ENCODE measurements around the gene SH2D1A. TPM values are rescaled to one million over a fixed set of nuclear protein-coding genes. Genes with fewer than 3 reads are reported as not detected.
"Not testable (repeated sequence)": the region's sequence is repeated elsewhere in the genome, so short reads cannot be mapped to it uniquely, and the experiment has no call there.

SH2D1A gene
- total RNA-seq (2021), result not detected in 2 replicates
- not detected for Bru-seq, nascent RNA
- BruChase-seq, experiment 1, labeled RNA remaining after a 2-hour chase, result not detected
- not detected for BruChase-seq, experiment 2, labeled RNA remaining after a 6-hour chase
- long read RNA-seq, result 0 reads

GRCh38 chrX:124346117-124346876 is at the start of gene SH2D1A:
Gene SH2D1A, plus strand, starts transcription at chrX:124346563. Its CDS starts 80 bp downstream, at chrX:124346643.
- Histone ChIP-seq H3K27me3 (ENCODE audit: insufficient read depth, low read depth) (no peaks in the 10 kb centered on the region), H3K36me3 (ENCODE audit: low read depth) (no peaks in the 10 kb centered on the region), H3K4me2 (no peak within 1 kb of the TSS), H3K79me2 (ENCODE audit: low read depth) (no peaks in the 10 kb centered on the region), H2AFZ (no peak within 1 kb of the TSS), H3K4me3 (no peak within 1 kb of the TSS), H3K4me1 (replicated peaks; ENCODE audit: insufficient read depth) (no peaks in the 10 kb centered on the region), H3F3A (ENCODE audit: insufficient read depth, low read depth) (no peaks in the 10 kb centered on the region), H3K9me2 (ENCODE audit: insufficient read depth) (no peaks in the 10 kb centered on the region), H4K20me1 (ENCODE audit: insufficient read depth) (no peaks in the 10 kb centered on the region), H3K9me3 (ENCODE audit: insufficient read depth, low read depth) (no peaks in the 10 kb centered on the region), H3K27ac (no peak within 1 kb of the TSS)
- BruUV-seq (replicated peaks), result no TSS peak
- no peak for DNase-seq
- POLR2A ChIA-PET (ENCODE audit: unreplicated experiment), result no interaction called here
- CTCF ChIA-PET, result no interaction called here
- TF ChIP-seq, protein P1, sequence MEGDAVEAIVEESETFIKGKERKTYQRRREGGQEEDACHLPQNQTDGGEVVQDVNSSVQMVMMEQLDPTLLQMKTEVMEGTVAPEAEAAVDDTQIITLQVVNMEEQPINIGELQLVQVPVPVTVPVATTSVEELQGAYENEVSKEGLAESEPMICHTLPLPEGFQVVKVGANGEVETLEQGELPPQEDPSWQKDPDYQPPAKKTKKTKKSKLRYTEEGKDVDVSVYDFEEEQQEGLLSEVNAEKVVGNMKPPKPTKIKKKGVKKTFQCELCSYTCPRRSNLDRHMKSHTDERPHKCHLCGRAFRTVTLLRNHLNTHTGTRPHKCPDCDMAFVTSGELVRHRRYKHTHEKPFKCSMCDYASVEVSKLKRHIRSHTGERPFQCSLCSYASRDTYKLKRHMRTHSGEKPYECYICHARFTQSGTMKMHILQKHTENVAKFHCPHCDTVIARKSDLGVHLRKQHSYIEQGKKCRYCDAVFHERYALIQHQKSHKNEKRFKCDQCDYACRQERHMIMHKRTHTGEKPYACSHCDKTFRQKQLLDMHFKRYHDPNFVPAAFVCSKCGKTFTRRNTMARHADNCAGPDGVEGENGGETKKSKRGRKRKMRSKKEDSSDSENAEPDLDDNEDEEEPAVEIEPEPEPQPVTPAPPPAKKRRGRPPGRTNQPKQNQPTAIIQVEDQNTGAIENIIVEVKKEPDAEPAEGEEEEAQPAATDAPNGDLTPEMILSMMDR (conservative IDR thresholded peaks at IDR 0.05), result no peak
- TF ChIP-seq EZH2 (IDR thresholded peaks at IDR 0.05; ENCODE audit: low read depth), result no peak
- intact Hi-C loops (cut with micrococcal nuclease; ENCODE audit: unreplicated experiment), result no loop called here

GRCh38 chrX:124299323-124299722 is 47.0 kb upstream of the SH2D1A start:
- H3K9me3 ChIP-seq (ENCODE audit: insufficient read depth, low read depth); H3K36me3 ChIP-seq (ENCODE audit: low read depth); BruUV-seq (replicated peaks); H3K4me3 ChIP-seq; CTCF ChIA-PET; H3K9me2 ChIP-seq (ENCODE audit: insufficient read depth); H3K4me1 ChIP-seq (replicated peaks; ENCODE audit: insufficient read depth); H4K20me1 ChIP-seq (ENCODE audit: insufficient read depth); H3K4me2 ChIP-seq; H3K27ac ChIP-seq; H2AFZ ChIP-seq; DNase-seq; H3F3A ChIP-seq (ENCODE audit: insufficient read depth, low read depth); POLR2A ChIA-PET (ENCODE audit: unreplicated experiment); H3K79me2 ChIP-seq (ENCODE audit: low read depth); intact Hi-C loops (cut with micrococcal nuclease; ENCODE audit: unreplicated experiment); H3K27me3 ChIP-seq (ENCODE audit: insufficient read depth, low read depth): not testable (repeated sequence)

DNA sequence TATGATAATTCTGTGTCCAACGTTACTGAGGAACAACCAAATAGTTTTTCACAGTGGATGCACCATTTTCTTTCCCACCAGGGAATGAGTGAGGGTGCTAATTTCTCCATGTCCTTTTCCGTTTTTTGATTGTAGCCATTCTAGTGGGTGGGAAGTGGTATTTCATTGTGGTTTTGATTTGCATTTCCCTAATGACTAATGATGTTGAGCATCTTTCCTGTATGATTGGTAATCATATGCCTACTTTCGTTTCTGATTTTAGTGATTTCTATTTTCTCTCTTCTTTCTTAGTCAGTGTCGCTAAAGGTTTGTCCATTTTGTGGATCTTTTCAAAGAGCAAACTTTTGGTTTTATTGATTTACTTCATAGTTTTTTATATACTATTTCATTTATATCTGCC is 46.0 kb upstream of the SH2D1A start:
- intact Hi-C loops (cut with micrococcal nuclease; ENCODE audit: unreplicated experiment), result no loop called here
- Histone ChIP-seq H3K9me3 (ENCODE audit: insufficient read depth, low read depth) (no peaks in the 10 kb centered on the region), H3K27ac (no peak overlapping the region), H3K79me2 (ENCODE audit: low read depth) (no peaks in the 10 kb centered on the region), H2AFZ (no peak overlapping the region), H3K9me2 (ENCODE audit: insufficient read depth) (no peaks in the 10 kb centered on the region), H3K27me3 (ENCODE audit: insufficient read depth, low read depth) (no peaks in the 10 kb centered on the region), H3K4me3 (no peak overlapping the region), H3F3A (ENCODE audit: insufficient read depth, low read depth) (no peaks in the 10 kb centered on the region), H3K4me1 (replicated peaks; ENCODE audit: insufficient read depth) (no peaks in the 10 kb centered on the region), H3K36me3 (ENCODE audit: low read depth) (no peaks in the 10 kb centered on the region), H4K20me1 (ENCODE audit: insufficient read depth) (peaks cover 3% of the 10 kb centered on the region; the same call in 1 of the 2 replicates), H3K4me2 (no peak overlapping the region)
- TF ChIP-seq EZH2 (IDR thresholded peaks at IDR 0.05; ENCODE audit: low read depth), result no peak
- TF ChIP-seq, protein P1 (conservative IDR thresholded peaks at IDR 0.05), result no peak
- DNase-seq, result no peak
- POLR2A ChIA-PET (ENCODE audit: unreplicated experiment), result no interaction called here
- BruUV-seq (replicated peaks), result no TSS peak
- CTCF ChIA-PET, result no interaction called here
